Measurements from ENCODE around the gene TCF20.

DNA sequence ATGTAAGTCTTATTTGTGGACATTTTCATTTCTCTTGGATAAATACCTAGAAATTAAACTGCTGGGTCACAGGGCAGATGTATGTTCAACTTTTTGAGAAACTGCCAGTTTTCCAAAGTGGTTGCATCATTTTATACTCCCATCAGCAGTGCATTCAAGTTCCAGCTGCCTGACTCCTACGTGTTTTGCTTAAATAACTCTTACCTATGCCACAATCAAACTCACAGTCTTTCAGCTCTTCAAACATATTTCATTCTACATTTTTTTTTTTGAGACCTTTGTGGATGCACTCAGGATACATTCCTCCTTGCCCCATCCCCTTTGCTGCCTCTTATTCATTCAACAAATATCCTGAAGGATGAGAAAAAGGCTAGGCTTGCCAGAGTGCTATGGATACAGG is 9.2 kb downstream of the TCF20 start:
- TF ChIP-seq POLR2AphosphoS5 (IDR thresholded peaks at IDR 0.05; ENCODE audit: low read depth, low read length) = no peak
- TF ChIP-seq CTCF (IDR thresholded peaks at IDR 0.05) = no peak
- TF ChIP-seq YY1 (IDR thresholded peaks at IDR 0.05; ENCODE audit: low read depth) = no peak
- no peak for TF ChIP-seq MXI1 (IDR thresholded peaks at IDR 0.05; ENCODE audit: low read depth, low read length)
- TF ChIP-seq USF2 (IDR thresholded peaks at IDR 0.05; ENCODE audit: borderline replicate concordance, low read depth, low read length) = no peak
- TF ChIP-seq NFIC (IDR thresholded peaks at IDR 0.05; ENCODE audit: borderline replicate concordance) = no peak
- TF ChIP-seq, protein P1, sequence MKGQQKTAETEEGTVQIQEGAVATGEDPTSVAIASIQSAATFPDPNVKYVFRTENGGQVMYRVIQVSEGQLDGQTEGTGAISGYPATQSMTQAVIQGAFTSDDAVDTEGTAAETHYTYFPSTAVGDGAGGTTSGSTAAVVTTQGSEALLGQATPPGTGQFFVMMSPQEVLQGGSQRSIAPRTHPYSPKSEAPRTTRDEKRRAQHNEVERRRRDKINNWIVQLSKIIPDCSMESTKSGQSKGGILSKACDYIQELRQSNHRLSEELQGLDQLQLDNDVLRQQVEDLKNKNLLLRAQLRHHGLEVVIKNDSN (IDR thresholded peaks at IDR 0.05; ENCODE audit: borderline replicate concordance, low read depth) = no peak
- TF ChIP-seq, protein P2, sequence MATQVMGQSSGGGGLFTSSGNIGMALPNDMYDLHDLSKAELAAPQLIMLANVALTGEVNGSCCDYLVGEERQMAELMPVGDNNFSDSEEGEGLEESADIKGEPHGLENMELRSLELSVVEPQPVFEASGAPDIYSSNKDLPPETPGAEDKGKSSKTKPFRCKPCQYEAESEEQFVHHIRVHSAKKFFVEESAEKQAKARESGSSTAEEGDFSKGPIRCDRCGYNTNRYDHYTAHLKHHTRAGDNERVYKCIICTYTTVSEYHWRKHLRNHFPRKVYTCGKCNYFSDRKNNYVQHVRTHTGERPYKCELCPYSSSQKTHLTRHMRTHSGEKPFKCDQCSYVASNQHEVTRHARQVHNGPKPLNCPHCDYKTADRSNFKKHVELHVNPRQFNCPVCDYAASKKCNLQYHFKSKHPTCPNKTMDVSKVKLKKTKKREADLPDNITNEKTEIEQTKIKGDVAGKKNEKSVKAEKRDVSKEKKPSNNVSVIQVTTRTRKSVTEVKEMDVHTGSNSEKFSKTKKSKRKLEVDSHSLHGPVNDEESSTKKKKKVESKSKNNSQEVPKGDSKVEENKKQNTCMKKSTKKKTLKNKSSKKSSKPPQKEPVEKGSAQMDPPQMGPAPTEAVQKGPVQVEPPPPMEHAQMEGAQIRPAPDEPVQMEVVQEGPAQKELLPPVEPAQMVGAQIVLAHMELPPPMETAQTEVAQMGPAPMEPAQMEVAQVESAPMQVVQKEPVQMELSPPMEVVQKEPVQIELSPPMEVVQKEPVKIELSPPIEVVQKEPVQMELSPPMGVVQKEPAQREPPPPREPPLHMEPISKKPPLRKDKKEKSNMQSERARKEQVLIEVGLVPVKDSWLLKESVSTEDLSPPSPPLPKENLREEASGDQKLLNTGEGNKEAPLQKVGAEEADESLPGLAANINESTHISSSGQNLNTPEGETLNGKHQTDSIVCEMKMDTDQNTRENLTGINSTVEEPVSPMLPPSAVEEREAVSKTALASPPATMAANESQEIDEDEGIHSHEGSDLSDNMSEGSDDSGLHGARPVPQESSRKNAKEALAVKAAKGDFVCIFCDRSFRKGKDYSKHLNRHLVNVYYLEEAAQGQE (IDR thresholded peaks at IDR 0.05; ENCODE audit: low read depth, low read length) = no peak

Measured in SK-N-SH (cell line).